Measurements from ENCODE around the gene ZNF638. TPM values are rescaled to one million over a fixed set of nuclear protein-coding genes. Genes with fewer than 3 reads are reported as not detected.

The ZNF638 gene
- total and polyA plus RNA-seq, 9 of the 15 experiments (the other 6 are each of a cell fraction or from before 2014, with no cell fraction given) = 53.3 to 165 (median 98.8) TPM

- no peak for TF ChIP-seq ZBTB49 (CRISPR knock-in tag; IDR thresholded peaks at IDR 0.05; ENCODE audit: borderline replicate concordance)
- peak; percentile 63 for TF ChIP-seq ATF3 (IDR thresholded peaks at IDR 0.05)
- no peak for TF ChIP-seq ATF3 (CRISPR knock-in tag; conservative IDR thresholded peaks at IDR 0.05)
- no peak for TF ChIP-seq RAD51 (IDR thresholded peaks at IDR 0.05; ENCODE audit: borderline replicate concordance, low read depth)
- TF ChIP-seq BMI1 (IDR thresholded peaks at IDR 0.05; ENCODE audit: low read length) = no peak
- TF ChIP-seq TEAD4 (IDR thresholded peaks at IDR 0.05; ENCODE audit: low read length) = peak; percentile 36; the same call in 1 of the 2 replicates
- no peak for TF ChIP-seq TEAD4 (CRISPR knock-in tag; IDR thresholded peaks at IDR 0.05; ENCODE audit: borderline replicate concordance)
- TF ChIP-seq MEF2D (tag; conservative IDR thresholded peaks at IDR 0.05; ENCODE audit: low read depth) = no peak
- no peak for TF ChIP-seq CC2D1A (IDR thresholded peaks at IDR 0.05)
- TF ChIP-seq HSF4 (CRISPR knock-in tag; IDR thresholded peaks at IDR 0.05; ENCODE audit: borderline replicate concordance) = no peak
- TF ChIP-seq SMARCA5 (IDR thresholded peaks at IDR 0.05) = no peak
- peak; percentile 42 for TF ChIP-seq VEZF1 (CRISPR knock-in tag; IDR thresholded peaks at IDR 0.05)
- TF ChIP-seq HNRNPH1 (optimal IDR thresholded peaks at IDR 0.05; ENCODE audit: low read depth, low read length) = no peak
- TF ChIP-seq ZBTB8A (IDR thresholded peaks at IDR 0.05; ENCODE audit: partially characterized antibody) = no peak
- TF ChIP-seq NR4A1 (CRISPR knock-in tag; IDR thresholded peaks at IDR 0.05) = no peak
- TF ChIP-seq NR4A1 (tag; IDR thresholded peaks at IDR 0.05) = no peak
- no peak for TF ChIP-seq ZKSCAN1 (IDR thresholded peaks at IDR 0.05; ENCODE audit: low read depth, low read length)
- TF ChIP-seq HMBOX1 (IDR thresholded peaks at IDR 0.05) = no peak
- TF ChIP-seq PKNOX1 (IDR thresholded peaks at IDR 0.05) = peak; percentile 84
Observed at GRCh38 chr2:71452565-71452964, 121.0 kb downstream of the ZNF638 start (continued).

Data from K562 (cell line).